A549 (cell line): ENCODE measurements around the gene HSP90AA1.

Source experiments
- CBX8 ChIP-seq: fragments of 200-600 bp; sonication (generic); IDR thresholded peaks from 2 replicates; pipeline ENCODE4 v1.6.1; 2016
- CTCF ChIP-seq: fragments of >200 bp; sonication (Bioruptor Twin); formaldehyde crosslinking; IDR thresholded peaks from 3 replicates; pipeline ENCODE4 v1.5.1; 2016
- FOSL2 ChIP-seq, 2 experiments: fragments of 450-650 bp in 1 of 2; fragments of >200 bp in 1 of 2; sonication (Bioruptor Twin) in 1 of 2; formaldehyde crosslinking; IDR thresholded peaks; 2 replicates each; pipeline versions ENCODE4 v1.5.0 to v1.6.1; 2016 to 2020; ENCODE audit warnings: mild to moderate bottlenecking in 1 of 2, moderate library complexity in 1 of 2
- MAX ChIP-seq: IDR thresholded peaks from 2 replicates; pipeline ENCODE4 v1.6.1; 2012
- POLR2A ChIP-seq: IDR thresholded peaks from 2 replicates; pipeline ENCODE4 v1.6.1; 2012; ENCODE audit warnings: mild to moderate bottlenecking, low read length
- RCOR1 ChIP-seq: fragments of 150-350 bp; IDR thresholded peaks from 2 replicates; pipeline ENCODE4 v1.6.1; 2014; ENCODE audit warnings: antibody characterized with exemption, low read length, low read depth

GRCh38 chr14:102086709-102086971, 204 bp downstream of the HSP90AA1 start:
- TF ChIP-seq FOSL2 (IDR thresholded peaks at IDR 0.05) (no peak), FOSL2 (CRISPR knock-in tag; IDR thresholded peaks at IDR 0.05) (no peak), CTCF (no peak; the same call in 2 of the 3 replicates), MAX (no peak), RCOR1 (no peak), POLR2A (no peak), CBX8 (no peak)
